ENCODE results near the gene COL9A1.

Gene COL9A1

GRCh38 chr6:70286905-70287304, 16.0 kb downstream of the COL9A1 start:
- DNase-seq (ENCODE audit: low read depth), result no peak

- DNase-seq (ENCODE audit: low read depth), result no peak
Measured at GRCh38 chr6:70285201-70285600, 17.7 kb downstream of the COL9A1 start.

- DNase-seq (ENCODE audit: low read depth), result no peak
Measured at GRCh38 chr6:70282919-70283461, 19.9 kb downstream of the COL9A1 start.

GRCh38 chr6:70282312-70282918, 20.5 kb downstream of the COL9A1 start:
- no peak for DNase-seq (ENCODE audit: low read depth)

GRCh38 chr6:70281923-70282311, 21.0 kb downstream of the COL9A1 start:
- DNase-seq (ENCODE audit: low read depth), result no peak

- no peak for DNase-seq (ENCODE audit: low read depth)
Measured at GRCh38 chr6:70280400-70280853, 22.5 kb downstream of the COL9A1 start.

- no peak for DNase-seq (ENCODE audit: low read depth)
Measured at GRCh38 chr6:70277470-70277869, 25.4 kb downstream of the COL9A1 start.

GRCh38 chr6:70274338-70274737, 28.5 kb downstream of the COL9A1 start:
- DNase-seq (ENCODE audit: low read depth), result no peak

GRCh38 chr6:70272071-70272470, 30.8 kb downstream of the COL9A1 start:
- no peak for DNase-seq (ENCODE audit: low read depth)

- no peak for DNase-seq (ENCODE audit: low read depth)
Measured at GRCh38 chr6:70270287-70271005, 32.4 kb downstream of the COL9A1 start.

GRCh38 chr6:70266142-70266541, 36.7 kb downstream of the COL9A1 start:
- no peak for DNase-seq (ENCODE audit: low read depth)

- DNase-seq (ENCODE audit: low read depth), result no peak
Measured at GRCh38 chr6:70264306-70264705, 38.6 kb downstream of the COL9A1 start.

- no peak for DNase-seq (ENCODE audit: low read depth)
Measured at GRCh38 chr6:70258483-70258882, 44.4 kb downstream of the COL9A1 start.

GRCh38 chr6:70257768-70258273, 45.1 kb downstream of the COL9A1 start:
- DNase-seq (ENCODE audit: low read depth), result no peak

- no peak for DNase-seq (ENCODE audit: low read depth)
Measured at GRCh38 chr6:70254784-70255183, 48.1 kb downstream of the COL9A1 start.

GRCh38 chr6:70253923-70254322, 49.0 kb downstream of the COL9A1 start:
- no peak for DNase-seq (ENCODE audit: low read depth)

- DNase-seq (ENCODE audit: low read depth), result no peak
Measured at GRCh38 chr6:70252604-70253003, 50.3 kb downstream of the COL9A1 start.

GRCh38 chr6:70246118-70246517, 56.8 kb downstream of the COL9A1 start:
- DNase-seq (ENCODE audit: low read depth), result no peak

- DNase-seq (ENCODE audit: low read depth), result no peak
Measured at GRCh38 chr6:70241991-70242420, 60.9 kb downstream of the COL9A1 start.

- no peak for DNase-seq (ENCODE audit: low read depth)
Measured at GRCh38 chr6:70241031-70241430, 61.9 kb downstream of the COL9A1 start.

GRCh38 chr6:70236343-70236742, 66.5 kb downstream of the COL9A1 start:
- DNase-seq (ENCODE audit: low read depth), result no peak

GRCh38 chr6:70234561-70235236, 68.2 kb downstream of the COL9A1 start:
- DNase-seq (ENCODE audit: low read depth), result no peak

- no peak for DNase-seq (ENCODE audit: low read depth)
Measured at GRCh38 chr6:70231311-70231710, 71.6 kb downstream of the COL9A1 start.

Data from stimulated activated CD8-positive, alpha-beta memory T cell treated with anti-CD3 and anti-CD28 coated beads, Interleukin-12 subunit alpha, Interleukin-12 subunit beta, amount 100 ng/mL, for 1 hour (primary cell).